ENCODE measurements around the gene SKAP2.

GRCh38 chr7:26691406-26691805, 173.0 kb downstream of the SKAP2 start:
- TF ChIP-seq POLR2A (IDR thresholded peaks at IDR 0.05; ENCODE audit: low read depth, low read length) (no peak), RAD21 (IDR thresholded peaks at IDR 0.05; ENCODE audit: low read length) (no peak), FOS (IDR thresholded peaks at IDR 0.05; ENCODE audit: low read depth, low read length) (no peak), SMC3 (IDR thresholded peaks at IDR 0.05; ENCODE audit: low read depth, low read length) (no peak), CEBPB (IDR thresholded peaks at IDR 0.05; ENCODE audit: low read depth, low read length) (no peak), RCOR1 (IDR thresholded peaks at IDR 0.05; ENCODE audit: insufficient replicate concordance, low read length) (no peak), MXI1 (IDR thresholded peaks at IDR 0.05; ENCODE audit: borderline replicate concordance, low read depth, low read length) (no peak), NFE2L2 (IDR thresholded peaks at IDR 0.05; ENCODE audit: low read depth, low read length) (no peak)
- TF ChIP-seq, protein P1, sequence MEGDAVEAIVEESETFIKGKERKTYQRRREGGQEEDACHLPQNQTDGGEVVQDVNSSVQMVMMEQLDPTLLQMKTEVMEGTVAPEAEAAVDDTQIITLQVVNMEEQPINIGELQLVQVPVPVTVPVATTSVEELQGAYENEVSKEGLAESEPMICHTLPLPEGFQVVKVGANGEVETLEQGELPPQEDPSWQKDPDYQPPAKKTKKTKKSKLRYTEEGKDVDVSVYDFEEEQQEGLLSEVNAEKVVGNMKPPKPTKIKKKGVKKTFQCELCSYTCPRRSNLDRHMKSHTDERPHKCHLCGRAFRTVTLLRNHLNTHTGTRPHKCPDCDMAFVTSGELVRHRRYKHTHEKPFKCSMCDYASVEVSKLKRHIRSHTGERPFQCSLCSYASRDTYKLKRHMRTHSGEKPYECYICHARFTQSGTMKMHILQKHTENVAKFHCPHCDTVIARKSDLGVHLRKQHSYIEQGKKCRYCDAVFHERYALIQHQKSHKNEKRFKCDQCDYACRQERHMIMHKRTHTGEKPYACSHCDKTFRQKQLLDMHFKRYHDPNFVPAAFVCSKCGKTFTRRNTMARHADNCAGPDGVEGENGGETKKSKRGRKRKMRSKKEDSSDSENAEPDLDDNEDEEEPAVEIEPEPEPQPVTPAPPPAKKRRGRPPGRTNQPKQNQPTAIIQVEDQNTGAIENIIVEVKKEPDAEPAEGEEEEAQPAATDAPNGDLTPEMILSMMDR (conservative IDR thresholded peaks at IDR 0.05; ENCODE audit: low read depth, low read length): no peak
